T-helper 17 cell (primary cell): ENCODE measurements around the gene CD36. TPM values are rescaled to one million over a fixed set of nuclear protein-coding genes. Genes with fewer than 3 reads are reported as not detected.

Source experiments
- ATAC-seq: fragments of 150-1000 bp; cut with Tn5 transposase; 2 replicates; pipeline ENCODE4 v1.10.0; 2021; ENCODE audit warnings: mild to moderate bottlenecking, moderate library complexity
- DNase-seq, 3 donors: peaks; one replicate each; pipeline versions ENCODE4 v3.0.0 to v3.0.0-alpha.2; 2020 to 2021
- H3K9me3 ChIP-seq: one replicate; pipeline ENCODE4 v1.7.0; 2013; ENCODE audit warnings: low read length, mild to moderate bottlenecking; ENCODE audit not compliant: control insufficient read depth, poor library complexity, severe bottlenecking
- H3K27ac Mint-ChIP-seq: one replicate; pipeline ENCODE4 v1.8.0; 2022; ENCODE audit warnings: mild to moderate bottlenecking, moderate library complexity, mixed read lengths
- H3K27me3 Mint-ChIP-seq: one replicate; pipeline ENCODE4 v1.8.0; 2022; ENCODE audit warnings: mixed read lengths
- H3K36me3 Mint-ChIP-seq: one replicate; pipeline ENCODE4 v1.8.0; 2022; ENCODE audit warnings: low read depth, mixed read lengths
- H3K4me1 Mint-ChIP-seq: one replicate; pipeline ENCODE4 v1.8.0; 2022; ENCODE audit warnings: mild to moderate bottlenecking, mixed read lengths
- H3K4me3 Mint-ChIP-seq: one replicate; pipeline ENCODE4 v1.8.0; 2022; ENCODE audit warnings: mild to moderate bottlenecking, moderate library complexity, mixed read lengths
- total RNA-seq, 4 donors: library from RNA in 2 of 4; stranded (reverse) in 2 of 4; gene quantifications; one replicate each; pipeline ENCODE4 v1.2.3 and lab custom pipeline; 2022 to 2026

The CD36 gene
- total RNA-seq, 2 donors from 2014 or later: 6.8 to 8.7 TPM

DNA sequence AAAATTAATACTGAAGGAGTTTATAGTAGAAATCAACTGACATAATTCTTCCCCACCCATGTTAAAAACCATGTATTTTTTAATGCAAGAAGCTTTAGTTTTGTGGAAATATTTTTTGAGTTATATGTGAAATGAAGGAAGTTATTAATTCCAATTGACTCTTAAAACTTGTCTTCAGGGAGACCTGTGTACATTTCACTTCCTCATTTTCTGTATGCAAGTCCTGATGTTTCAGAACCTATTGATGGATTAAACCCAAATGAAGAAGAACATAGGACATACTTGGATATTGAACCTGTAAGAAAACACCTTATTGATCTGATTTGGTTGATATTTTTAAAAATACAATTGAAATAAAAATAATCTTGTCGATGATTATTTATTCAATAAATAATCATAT is 33.3 kb downstream of the CD36 start:
- no peaks in the 10 kb centered on the region for H3K4me1 Mint-ChIP-seq
- no peak for ATAC-seq

DNA sequence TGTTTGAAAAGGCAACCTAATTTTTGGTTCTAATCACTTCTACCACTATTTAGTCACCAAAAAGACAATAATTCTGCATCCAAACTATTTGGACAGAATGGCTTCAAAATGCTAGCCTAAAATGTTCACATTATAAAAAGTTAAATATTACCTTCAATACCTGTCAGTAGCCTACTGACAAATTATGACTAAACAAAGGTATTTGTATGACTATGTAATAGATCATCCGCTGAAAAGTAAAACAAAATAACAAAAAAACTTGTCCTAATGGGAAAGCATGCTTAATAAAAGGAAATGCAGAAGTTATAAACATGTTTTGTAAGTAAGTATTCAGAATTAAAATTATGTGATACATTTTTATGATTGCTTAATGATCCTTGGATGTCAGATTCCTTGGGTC is 36.6 kb downstream of the CD36 start:
- no peak for ATAC-seq
- H3K27me3 Mint-ChIP-seq: no peaks in the 10 kb centered on the region
- no peak overlapping the region for H3K27ac Mint-ChIP-seq
- no peaks in the 10 kb centered on the region for H3K9me3 ChIP-seq
- H3K36me3 Mint-ChIP-seq: no peaks in the 10 kb centered on the region
- no peak for DNase-seq
- H3K4me3 Mint-ChIP-seq: no peak overlapping the region
- H3K4me1 Mint-ChIP-seq: no peaks in the 10 kb centered on the region

More for the DNA sequence above, 33.3 kb downstream of the CD36 start:
- H3K9me3 ChIP-seq: no peaks in the 10 kb centered on the region
- no peaks in the 10 kb centered on the region for H3K36me3 Mint-ChIP-seq
- H3K27ac Mint-ChIP-seq: no peak overlapping the region
- DNase-seq: no peak
- H3K27me3 Mint-ChIP-seq: no peaks in the 10 kb centered on the region
- no peak overlapping the region for H3K4me3 Mint-ChIP-seq

GRCh38 chr7:80676404-80676803 is 38.0 kb downstream of the CD36 start:
- Mint-ChIP-seq H3K36me3 (no peaks in the 10 kb centered on the region), H3K27me3 (no peaks in the 10 kb centered on the region), H3K27ac (no peak overlapping the region), H3K4me1 (no peaks in the 10 kb centered on the region), H3K4me3 (no peak overlapping the region)
- H3K9me3 ChIP-seq: no peaks in the 10 kb centered on the region
- ATAC-seq (no peak), DNase-seq (no peak)

DNA sequence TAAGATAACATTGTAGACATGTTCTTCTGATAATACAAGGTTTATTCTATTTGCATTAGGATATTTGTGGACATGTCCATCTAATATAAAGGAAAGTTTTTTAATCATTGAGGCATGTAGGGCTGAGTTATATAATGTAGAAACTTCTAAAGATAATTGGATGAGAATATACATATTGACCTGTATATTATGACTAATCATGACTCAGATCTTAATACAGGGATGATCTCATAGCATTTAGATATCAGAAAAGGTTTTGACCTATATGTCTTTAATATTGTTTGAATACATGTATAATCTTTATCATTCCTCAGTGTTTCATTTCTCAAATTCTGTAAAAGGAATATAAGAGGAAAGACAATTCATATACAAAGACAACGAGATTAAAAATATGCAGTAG is 39.2 kb downstream of the CD36 start:
- DNase-seq (no peak), ATAC-seq (no peak)
- Mint-ChIP-seq H3K4me3 (no peak overlapping the region), H3K27me3 (no peaks in the 10 kb centered on the region), H3K4me1 (no peaks in the 10 kb centered on the region), H3K27ac (no peak overlapping the region), H3K36me3 (no peaks in the 10 kb centered on the region)
- H3K9me3 ChIP-seq: no peaks in the 10 kb centered on the region

GRCh38 chr7:80678707-80679106 is 40.3 kb downstream of the CD36 start:
- Mint-ChIP-seq H3K36me3 (no peaks in the 10 kb centered on the region), H3K27ac (no peak overlapping the region), H3K27me3 (no peaks in the 10 kb centered on the region), H3K4me1 (no peaks in the 10 kb centered on the region), H3K4me3 (no peak overlapping the region)
- no peak for ATAC-seq
- no peak for DNase-seq
- H3K9me3 ChIP-seq: no peaks in the 10 kb centered on the region

GRCh38 chr7:80679921-80680907 is 41.8 kb downstream of the CD36 start:
- Mint-ChIP-seq H3K27me3 (no peaks in the 10 kb centered on the region), H3K27ac (no peak overlapping the region), H3K4me3 (no peak overlapping the region), H3K36me3 (no peaks in the 10 kb centered on the region), H3K4me1 (no peaks in the 10 kb centered on the region)
- DNase-seq (no peak), ATAC-seq (no peak)
- H3K9me3 ChIP-seq: no peaks in the 10 kb centered on the region

DNA sequence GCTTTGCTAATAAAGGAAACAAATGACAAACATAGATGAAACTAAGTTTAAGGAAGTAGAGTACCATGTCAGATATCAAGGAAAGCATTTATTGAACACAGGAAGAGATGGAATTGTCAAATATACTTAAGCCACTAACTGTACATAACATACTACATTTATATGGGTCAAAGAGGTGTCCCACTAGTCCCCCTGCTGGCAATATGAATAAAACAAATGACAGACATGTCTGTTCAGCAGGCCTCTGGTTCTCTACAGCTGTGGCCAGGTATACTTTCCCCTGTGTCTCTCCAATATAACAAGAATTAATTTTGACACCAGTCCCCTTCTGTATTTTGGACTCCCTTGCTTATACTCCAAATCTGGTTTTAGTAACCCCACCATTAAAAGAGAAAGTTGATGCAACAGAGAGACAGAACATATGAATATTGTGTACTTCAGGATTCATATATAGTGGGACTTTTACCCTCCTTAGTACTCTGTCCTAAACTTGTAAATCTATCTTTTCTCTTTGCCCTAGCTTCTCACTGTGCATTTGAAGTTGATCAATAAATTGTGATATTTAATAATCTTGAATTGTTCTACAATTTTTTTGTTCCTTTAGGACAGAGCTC is 42.9 kb downstream of the CD36 start:
- no peaks in the 10 kb centered on the region for H3K9me3 ChIP-seq
- H3K27me3 Mint-ChIP-seq: no peaks in the 10 kb centered on the region
- DNase-seq (no peak), ATAC-seq (no peak)
- H3K36me3 Mint-ChIP-seq: no peaks in the 10 kb centered on the region
- H3K27ac Mint-ChIP-seq: no peak overlapping the region
- H3K4me3 Mint-ChIP-seq: no peak overlapping the region
- H3K4me1 Mint-ChIP-seq: no peaks in the 10 kb centered on the region

GRCh38 chr7:80682744-80683143 is 44.3 kb downstream of the CD36 start:
- no peak for ATAC-seq
- Mint-ChIP-seq H3K27ac (no peak overlapping the region), H3K4me1 (no peaks in the 10 kb centered on the region), H3K27me3 (no peaks in the 10 kb centered on the region), H3K36me3 (no peaks in the 10 kb centered on the region), H3K4me3 (no peak overlapping the region)
- H3K9me3 ChIP-seq: no peaks in the 10 kb centered on the region
- DNase-seq: no peak

- Mint-ChIP-seq H3K4me1 (no peaks in the 10 kb centered on the region), H3K27me3 (no peaks in the 10 kb centered on the region), H3K36me3 (no peaks in the 10 kb centered on the region), H3K27ac (no peak overlapping the region), H3K4me3 (no peak overlapping the region)
- no peak for ATAC-seq
- no peaks in the 10 kb centered on the region for H3K9me3 ChIP-seq
- DNase-seq: no peak
Observed at GRCh38 chr7:80686576-80686975, 48.1 kb downstream of the CD36 start.

DNA sequence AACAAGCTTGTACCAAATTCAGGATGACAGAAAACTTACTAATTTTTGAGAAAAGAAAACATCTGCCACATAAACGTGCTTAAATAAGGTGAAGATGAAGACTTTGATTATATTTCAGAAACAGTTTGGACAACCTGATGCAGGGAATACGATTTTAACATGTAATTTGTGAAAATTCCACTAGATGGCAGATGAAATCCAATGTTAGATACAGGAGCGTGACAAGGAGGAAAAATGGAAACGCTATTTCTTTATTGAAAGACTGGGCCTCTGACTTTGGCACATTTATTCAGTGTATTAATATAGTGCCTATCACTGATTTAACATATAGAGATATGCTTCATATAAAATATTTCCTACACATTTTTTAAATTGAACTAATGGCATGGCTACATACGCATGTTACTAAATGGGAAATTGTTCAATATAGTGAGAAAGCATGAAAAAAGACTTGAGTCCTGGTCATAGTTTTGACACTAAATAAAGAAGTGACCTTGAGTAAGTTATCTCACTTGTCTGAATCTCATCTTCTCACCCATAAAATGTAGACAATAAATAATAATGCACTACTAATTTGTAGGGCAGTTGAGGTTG is 60.7 kb downstream of the CD36 start:
- Mint-ChIP-seq H3K4me1 (no peaks in the 10 kb centered on the region), H3K4me3 (no peak overlapping the region), H3K36me3 (no peaks in the 10 kb centered on the region), H3K27me3 (no peaks in the 10 kb centered on the region), H3K27ac (no peak overlapping the region)
- no peaks in the 10 kb centered on the region for H3K9me3 ChIP-seq
- ATAC-seq (no peak), DNase-seq (no peak)

DNA sequence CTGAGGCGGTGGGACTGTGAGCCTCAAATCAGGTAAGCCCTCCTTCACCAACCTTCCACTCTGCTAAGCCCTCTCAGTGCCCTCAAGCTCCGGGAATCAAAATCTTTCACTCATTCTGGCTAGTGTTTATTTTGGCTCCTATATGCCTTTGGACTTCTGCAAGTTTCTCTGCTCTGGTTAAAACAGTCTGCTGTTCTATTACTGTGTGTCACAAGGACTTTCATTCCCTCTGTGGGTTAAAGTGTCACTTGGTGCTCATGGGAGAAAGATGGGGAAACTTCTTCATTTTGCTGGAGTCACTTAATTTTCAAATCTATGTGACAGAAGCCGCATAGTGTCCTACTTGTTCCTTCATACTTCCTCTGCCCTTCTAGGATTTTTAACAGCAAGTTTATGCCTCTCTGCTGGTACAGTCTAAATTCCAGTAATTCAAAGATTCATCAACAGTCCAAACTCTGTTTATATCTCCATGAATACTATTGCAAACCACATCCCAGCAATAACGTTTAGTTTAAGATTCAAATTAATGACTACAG is 61.3 kb downstream of the CD36 start:
- no peak for DNase-seq
- no peaks in the 10 kb centered on the region for H3K4me1 Mint-ChIP-seq
- no peak overlapping the region for H3K27ac Mint-ChIP-seq
- H3K9me3 ChIP-seq: no peaks in the 10 kb centered on the region
- H3K36me3 Mint-ChIP-seq: no peaks in the 10 kb centered on the region
- no peaks in the 10 kb centered on the region for H3K27me3 Mint-ChIP-seq
- ATAC-seq: no peak
- H3K4me3 Mint-ChIP-seq: no peak overlapping the region

DNA sequence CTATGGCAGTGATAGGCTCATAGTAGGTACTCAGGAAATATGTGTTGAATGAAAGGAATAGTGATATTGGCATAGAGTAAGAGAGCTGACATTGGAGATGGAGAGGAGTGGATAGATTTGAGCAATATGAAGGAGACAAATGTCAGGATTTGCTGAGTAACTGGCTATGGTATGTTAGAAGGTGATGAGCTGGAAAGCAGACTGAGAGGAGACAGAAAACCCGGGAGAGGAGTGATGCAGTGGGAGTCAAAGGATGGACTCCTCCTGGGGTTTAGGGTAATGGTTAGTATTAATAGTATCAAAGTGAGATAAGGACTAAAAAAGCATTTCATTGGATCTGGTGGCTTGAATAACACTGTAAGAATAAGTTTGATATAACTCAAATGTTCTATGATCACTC is 64.8 kb downstream of the CD36 start:
- no peaks in the 10 kb centered on the region for H3K36me3 Mint-ChIP-seq
- no peak overlapping the region for H3K4me3 Mint-ChIP-seq
- H3K27ac Mint-ChIP-seq: no peak overlapping the region
- DNase-seq (no peak), ATAC-seq (no peak)
- H3K27me3 Mint-ChIP-seq: no peaks in the 10 kb centered on the region
- H3K4me1 Mint-ChIP-seq: no peaks in the 10 kb centered on the region
- H3K9me3 ChIP-seq: no peaks in the 10 kb centered on the region

DNA sequence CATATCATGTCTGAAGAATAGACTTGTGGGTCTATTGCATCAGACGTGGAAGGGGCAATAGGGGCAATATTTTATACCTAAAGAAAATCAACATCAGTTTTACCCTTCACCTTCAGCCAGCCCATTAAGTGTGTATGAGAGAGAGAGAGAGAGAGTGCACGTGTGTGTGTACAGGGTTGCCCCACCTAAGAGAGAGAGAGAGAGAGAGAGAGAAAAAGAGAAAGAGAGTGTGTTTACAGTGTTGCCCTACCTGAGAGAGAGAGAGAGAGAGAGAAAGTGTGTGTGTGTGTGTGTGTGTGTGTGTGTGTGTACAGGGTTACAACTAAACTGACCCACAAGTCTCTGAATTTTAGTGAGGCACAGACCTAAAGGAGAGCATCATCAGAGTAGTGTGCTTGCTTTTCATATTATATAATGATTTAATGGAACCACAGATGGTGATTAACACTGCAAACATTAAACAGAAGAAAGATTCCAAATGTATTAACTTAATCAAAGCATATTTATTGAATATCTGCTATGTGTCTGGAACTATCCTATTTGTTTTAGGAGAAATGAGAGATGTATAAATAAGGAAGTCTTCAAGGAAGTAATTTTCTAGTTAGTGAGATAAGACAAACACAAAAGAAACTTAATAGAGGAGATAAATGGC is 66.8 kb downstream of the CD36 start:
- H3K9me3 ChIP-seq: no peaks in the 10 kb centered on the region
- Mint-ChIP-seq H3K36me3 (no peaks in the 10 kb centered on the region), H3K4me1 (no peaks in the 10 kb centered on the region), H3K27ac (no peak overlapping the region), H3K27me3 (no peaks in the 10 kb centered on the region), H3K4me3 (no peak overlapping the region)
- ATAC-seq: no peak
- DNase-seq: no peak
